Activated CD8-positive, alpha-beta memory T cell treated with anti-CD3 and anti-CD28 coated beads, Interleukin-2, amount 50 U/mL, for 1 hour (primary cell): ENCODE data around the gene LINC00237.

ENCODE experiments used
- DNase-seq: peaks from one replicate; pipeline ENCODE4 v3.0.0-alpha.2; 2020; ENCODE audit errors: extremely low read depth

Gene LINC00237

DNA sequence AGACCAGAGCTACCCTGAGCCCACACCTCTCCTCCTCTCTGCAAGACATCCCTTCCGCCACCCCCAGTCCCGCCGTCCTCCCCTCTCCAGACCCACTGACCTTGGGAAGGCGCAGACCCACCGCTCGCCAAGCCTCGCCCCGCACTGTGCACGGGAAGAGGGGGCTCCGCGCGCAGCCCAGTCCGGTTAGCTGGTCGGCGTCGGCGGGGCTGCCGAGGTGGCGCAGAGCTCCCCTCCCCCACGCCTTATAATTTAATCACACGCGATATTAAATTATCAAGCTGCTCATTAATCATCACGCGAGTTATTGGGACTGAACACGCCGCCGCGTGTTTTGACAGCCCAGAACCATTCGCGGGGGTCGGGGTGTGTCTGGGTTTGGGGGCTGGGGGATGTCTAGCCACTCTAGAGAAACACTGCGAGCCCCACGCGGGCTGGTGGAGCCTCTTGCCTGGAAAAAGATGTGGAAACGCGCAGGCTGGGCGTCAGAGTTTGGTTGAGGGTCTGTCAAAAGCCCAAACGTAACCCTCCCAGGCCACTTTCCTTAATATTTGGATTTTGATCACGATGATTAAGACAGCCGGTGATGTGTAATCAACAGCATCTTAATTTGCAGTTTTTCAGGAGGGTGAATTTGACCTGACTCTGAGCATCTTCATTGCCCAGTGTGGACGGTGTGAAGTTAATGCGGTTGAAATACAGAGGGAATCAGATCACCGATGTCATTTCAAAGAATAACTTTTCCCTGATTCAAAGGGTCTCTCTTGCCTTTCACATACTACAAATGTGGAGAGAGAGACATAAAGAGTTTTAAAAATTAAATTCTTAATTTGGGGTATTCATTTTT is at the start of gene LINC00237:
TSS of gene LINC00237 (minus strand) at position 188 of the 847 bp plus-strand sequence.
- DNase-seq = no peak

DNA sequence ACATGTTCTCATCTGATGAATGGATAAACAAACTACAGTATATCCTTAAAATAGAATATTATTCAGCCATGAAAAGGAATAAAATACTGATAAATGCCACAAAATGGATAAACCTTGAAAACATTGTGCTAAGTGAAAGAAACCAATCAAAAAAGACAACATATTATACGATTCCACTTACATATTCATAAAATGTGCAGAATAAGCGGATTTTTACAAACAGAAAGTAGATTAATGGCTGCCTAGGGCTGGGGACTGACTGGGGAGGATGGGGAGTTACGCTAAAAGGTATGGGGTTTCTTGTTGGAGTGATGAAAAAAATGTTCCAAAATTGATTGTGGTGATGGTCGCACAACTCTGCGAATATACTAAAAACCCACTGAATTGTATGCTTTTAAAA is 49.1 kb upstream of the LINC00237 start:
- DNase-seq = no peak

- no peak for DNase-seq
These were observed 48.5 kb upstream of the LINC00237 start for GRCh38 chr20:21154692-21155091.

DNA sequence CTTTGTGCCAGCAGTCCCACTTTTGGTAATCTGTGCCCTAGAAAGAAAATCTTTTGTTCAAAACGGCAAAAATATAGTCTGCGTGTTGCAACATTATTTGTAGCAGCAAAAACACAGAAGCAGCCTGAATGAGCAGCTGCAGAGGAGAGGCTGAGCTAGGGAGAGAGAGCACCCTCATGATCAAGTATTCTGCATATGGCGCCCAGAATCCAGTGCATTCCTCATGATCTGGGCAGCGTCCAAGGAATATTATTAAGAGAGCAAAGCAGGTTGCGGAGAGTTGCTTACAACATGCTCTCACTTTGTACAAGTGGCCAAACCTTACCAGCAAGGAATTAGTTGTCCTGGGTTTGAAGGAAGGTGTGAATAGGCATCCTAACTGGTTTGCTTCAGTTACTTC is 45.6 kb upstream of the LINC00237 start:
- DNase-seq = no peak

DNA sequence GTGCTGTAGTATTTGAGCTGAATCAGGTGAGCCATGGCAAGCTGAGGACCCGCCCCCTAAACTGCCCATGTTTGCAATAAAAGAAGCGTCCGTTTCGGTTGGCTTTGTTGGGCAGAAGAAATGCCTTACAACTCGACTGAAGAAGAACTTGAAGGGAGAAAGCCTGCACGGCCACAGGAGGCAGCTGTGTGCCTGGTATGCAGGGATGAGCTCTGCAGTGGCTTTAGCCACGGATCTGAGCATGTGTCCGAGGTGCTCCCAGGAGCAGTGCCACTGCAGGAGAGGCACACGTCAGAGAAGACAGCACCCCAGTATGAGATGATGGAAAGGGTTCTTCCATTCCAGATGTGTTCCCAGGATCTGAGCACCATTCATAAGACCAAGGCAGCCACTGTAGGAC is 43.2 kb upstream of the LINC00237 start:
- no peak for DNase-seq

DNA sequence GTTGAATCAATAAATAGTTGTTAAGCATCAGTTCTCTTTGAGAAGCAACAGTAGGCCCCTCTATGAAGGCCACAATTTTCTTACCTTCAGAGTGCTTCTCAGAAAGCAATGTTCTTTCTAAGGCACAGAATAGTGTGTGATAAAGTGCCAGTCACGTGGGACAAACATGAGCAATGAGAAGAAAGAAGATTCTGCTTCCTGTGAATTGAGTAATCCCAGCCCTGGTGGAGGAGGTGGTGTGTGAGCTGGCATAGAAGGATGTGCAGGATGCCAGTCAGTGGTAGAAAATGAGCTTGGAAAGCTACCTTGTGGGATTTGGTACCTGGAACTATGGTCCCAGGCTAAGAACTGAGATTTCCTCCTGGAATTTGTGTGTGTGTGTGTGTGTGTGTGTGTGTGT is 41.4 kb upstream of the LINC00237 start:
- no peak for DNase-seq

DNA sequence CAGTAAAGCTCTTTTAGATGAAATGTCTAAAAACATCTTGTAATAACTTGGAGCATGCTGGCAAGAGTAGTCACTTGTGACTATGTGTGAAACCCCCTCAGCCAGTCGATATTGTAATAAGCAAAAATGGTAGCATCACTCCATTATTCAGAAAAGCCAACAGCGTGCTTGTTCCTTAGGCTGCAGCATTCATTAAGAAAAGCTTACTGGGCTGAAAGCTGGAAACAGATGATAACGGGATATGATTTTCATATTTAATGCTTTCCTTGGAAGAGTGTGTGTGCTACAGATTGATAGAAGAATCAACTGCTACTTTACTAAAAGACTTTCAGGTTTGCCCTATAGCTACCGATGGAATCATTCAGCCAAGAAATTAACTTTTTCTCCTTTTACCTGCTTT is 40.1 kb upstream of the LINC00237 start:
- no peak for DNase-seq

- DNase-seq = no peak
These were observed 39.3 kb upstream of the LINC00237 start for GRCh38 chr20:21145424-21145823.

DNA sequence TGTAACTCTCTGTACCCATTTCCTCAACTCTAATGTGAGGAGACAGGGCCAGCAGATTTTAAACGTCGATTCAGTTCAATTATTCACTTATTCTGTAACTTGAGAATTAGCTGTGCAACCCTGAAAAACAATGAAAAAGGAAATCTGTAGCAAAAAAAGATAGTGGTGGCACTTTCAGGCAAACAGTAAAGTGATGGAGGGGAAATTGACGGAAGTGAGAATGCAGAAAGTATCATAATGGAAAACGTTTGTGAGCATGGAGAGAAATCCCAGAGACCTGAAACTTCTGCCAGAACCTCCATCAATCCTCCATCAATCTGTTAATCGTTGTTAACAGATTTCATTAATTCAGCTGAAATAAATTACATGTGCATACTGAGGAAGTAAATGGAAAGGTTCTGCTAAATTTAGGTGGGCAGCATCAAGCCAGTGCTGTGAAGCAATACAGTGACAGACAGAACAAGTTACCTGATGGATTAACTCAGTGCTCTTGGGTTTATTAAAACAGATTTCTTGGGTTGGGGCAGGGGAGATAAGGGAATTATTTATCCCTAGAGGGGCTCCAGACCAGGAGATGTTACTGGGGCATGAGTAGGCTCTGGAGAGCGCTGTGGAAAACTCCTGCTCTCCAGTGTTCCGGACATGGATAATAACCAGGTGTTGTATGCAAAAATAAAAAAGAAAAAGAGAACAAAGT is 37.2 kb upstream of the LINC00237 start:
- no peak for DNase-seq

DNA sequence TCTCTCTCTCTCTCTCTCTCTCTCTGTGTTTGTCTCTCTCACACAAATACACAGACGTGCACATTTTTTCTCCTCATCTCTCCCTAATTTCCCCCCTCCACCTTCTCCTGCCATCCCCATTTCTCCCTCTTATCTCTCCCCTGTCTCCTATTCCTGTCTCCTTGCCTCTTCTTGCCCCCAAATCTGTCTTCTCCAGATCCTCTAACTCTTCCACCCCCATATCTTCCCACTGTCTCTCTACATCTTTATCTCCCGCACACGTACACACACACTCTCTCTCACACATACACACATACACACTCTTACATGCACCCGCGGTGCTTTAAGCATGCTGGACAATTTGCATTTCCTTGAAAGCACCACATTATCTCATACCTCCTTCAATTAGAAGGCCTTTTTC is 35.7 kb upstream of the LINC00237 start:
- no peak for DNase-seq

DNA sequence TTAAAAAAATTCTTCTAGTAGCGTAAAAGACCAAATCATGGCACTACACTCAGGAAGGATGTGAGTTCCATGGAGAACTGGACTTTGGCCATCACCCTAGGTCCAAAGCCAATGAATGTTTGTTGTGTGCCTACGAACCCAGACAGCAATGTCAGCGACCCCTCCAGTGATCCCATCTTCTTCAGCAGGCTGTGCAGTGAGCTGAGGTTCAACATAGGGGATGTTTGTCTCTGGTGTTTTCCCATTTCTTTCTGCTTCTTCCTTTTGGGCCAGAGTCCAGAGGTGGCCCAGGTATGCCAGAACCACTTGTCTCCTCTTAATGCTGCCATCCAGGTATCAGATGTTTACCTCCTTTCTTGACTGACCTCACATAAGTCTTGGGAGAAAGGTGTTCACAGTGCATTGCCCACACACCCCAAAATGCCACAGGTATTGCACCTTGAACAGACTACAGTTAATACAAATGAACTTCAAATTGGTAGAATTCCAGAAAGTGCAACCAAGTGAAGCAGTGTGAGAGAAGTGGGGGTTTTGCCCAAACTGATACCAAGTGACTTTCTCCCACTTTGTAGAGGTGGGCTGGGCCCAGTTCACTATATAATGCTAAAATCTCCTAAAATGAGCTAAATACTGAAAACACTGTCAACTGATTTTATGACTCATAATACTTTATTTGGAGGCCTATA is 33.9 kb upstream of the LINC00237 start:
- no peak for DNase-seq

DNA sequence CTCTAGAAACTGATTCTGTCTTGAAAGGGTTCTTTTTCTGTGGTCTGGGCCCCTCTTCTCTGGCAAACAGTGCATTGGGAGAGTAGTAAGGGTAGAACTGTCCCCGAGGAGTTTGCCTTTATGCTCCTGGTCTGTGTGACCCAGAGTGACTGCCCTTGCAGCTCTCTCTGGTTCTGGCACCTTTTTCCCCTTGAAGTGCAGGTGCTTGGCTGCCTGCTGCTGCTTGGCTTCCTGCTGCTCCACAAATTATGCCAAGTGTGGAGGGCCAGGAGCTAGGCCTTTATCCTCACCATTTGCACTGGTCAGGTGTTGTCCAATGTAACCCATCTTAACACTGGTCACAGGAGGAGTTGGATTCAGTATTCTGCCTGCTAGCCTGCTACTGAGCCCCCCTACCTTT is 30.9 kb upstream of the LINC00237 start:
- DNase-seq = no peak

DNA sequence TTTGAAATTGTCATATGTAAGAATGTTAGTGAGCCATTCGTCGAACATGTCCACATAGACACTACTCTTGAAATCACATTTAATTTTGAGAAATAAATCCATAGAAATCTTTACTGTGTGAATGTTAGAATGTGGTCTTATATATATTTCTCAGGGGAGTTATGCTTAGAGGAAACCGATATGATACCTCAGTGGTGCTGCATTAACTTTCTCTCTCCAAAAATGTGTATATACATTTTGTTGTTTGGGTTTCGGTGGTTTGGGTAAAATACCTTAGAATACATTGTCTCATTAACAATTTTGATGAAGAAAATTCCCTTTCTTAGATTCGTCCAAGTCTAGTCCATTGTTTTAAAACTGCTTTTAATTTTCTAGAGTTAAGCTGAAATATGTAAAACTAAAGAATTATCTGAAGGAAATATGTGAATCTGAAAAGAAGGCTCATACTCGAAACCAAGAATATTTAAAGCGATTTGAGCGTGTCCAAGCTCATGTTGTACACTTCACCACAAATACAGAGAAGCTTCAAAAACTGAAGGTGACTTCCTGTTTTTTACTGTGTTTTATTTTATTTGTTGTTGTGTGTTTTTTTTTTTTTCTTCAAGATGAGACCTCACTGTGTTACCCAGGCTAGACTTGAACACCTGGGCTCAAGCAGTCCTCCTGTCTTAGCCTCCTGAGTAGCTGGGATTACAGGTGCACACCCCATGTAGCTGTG is 30.0 kb upstream of the LINC00237 start:
- no peak for DNase-seq

GRCh38 chr20:21134883-21135493 is 28.8 kb upstream of the LINC00237 start:
- DNase-seq = no peak

DNA sequence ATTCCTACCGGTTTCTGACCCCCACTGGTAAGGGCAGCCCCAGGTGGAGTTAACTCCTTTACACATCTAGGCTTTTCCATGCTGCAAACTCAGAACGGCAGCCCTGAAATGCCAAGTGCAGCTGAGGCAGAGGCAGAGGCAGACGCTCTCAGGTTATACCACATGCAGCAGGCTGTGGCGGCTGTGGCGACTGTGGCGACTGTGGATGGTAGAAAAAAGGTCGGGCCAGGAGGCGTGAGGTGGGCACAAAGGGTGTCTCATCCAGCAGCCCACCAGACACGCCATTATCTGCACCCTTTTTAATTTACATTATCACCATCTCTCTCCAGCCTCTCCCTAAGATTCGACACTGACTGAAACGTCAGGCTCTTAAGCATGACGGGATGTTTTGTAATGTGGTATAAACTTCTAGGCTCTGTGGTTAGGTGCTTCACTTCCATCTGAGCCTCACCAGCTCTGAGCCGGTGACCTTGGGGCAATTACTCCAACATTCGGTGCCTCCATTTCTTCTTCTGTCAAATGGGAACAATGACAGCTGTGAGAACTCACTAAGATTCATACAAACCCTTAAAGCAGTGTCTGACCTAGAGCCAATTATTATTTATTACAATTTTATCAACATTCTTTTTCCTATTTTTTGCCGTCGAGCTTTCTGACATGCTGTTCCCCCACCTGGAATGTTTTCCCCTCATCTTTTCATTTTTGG is 27.9 kb upstream of the LINC00237 start:
- no peak for DNase-seq

GRCh38 chr20:21133404-21133803 is 27.2 kb upstream of the LINC00237 start:
- no peak for DNase-seq

GRCh38 chr20:21129861-21130260 is 23.7 kb upstream of the LINC00237 start:
- no peak for DNase-seq

DNA sequence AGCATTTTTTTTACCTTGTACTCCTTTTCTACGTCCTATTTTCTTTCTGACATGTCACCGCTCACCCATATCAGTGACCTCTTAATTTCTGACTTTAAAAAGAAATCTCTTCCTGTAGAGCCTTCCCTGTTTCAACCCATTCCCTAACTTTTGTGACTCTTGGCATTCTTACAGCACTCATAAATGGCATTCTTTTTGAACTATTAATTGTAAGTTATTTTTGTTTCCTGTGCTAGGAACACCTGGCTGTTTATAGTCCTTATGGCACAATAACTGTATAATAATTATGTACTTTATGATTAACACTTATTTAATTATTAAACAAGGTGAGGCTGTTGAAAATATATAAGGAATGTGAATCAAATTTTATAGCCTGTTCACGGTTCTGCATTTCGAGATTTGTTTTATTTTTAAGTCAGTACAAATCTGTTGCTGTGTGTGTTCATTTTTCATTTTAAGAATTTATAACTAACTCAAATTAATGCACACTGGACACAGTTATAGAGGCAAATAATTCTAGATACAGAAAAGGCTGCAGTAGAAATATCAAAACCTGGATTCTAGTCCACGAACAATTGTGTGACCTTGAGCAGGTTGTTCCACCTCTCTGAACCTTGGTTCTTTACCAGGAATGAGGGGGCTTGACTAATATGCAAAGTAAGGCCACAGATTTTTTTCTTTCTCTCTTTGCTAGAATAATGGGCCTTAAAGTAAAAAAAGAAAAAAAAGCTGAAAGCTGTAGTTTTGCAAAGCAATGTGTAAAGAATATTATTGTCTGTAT is 21.2 kb upstream of the LINC00237 start:
- DNase-seq = no peak

DNA sequence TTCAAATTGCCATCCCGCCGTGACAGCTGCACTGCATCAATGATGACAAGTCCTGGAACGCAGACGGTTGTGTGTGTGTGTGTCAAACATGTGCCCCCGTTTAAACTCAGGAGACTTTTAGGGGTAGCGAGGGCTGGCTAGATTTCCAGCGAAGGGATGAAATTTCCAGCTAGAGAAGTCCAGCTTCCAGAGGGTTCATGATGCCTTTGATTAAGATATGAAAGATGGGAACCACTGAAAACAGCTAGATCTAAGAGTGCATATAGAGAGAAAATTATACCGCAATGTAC is 20.4 kb upstream of the LINC00237 start:
- DNase-seq = no peak

GRCh38 chr20:21125849-21126580 is 19.9 kb upstream of the LINC00237 start, which contains the start of gene KIZ:
TSS of gene KIZ (plus strand) at chr20:21126082. CDS start at chr20:21126116, 34 bp downstream.
- DNase-seq = peak; percentile 85
